NK-92 (cell line): Measurements from ENCODE around the gene MSL1.

Experiments
- DNase-seq: peaks from one replicate; lab custom pipeline; 2025; ENCODE audit not compliant: unreplicated experiment; lab: John Stamatoyannopoulos, UW

Gene MSL1

GRCh38 chr17:40173778-40174135 is 52.0 kb downstream of the MSL1 start:
- DNase-seq: no peak

GRCh38 chr17:40174514-40174913 is 52.7 kb downstream of the MSL1 start:
- no peak for DNase-seq

- no peak for DNase-seq
These were observed 54.4 kb downstream of the MSL1 start for GRCh38 chr17:40175928-40176753.

- DNase-seq: no peak
These were observed 55.0 kb downstream of the MSL1 start for GRCh38 chr17:40176754-40177110.

- no peak for DNase-seq
These were observed 55.6 kb downstream of the MSL1 start, which contains the start of gene RAPGEFL1 for GRCh38 chr17:40177275-40177874. RAPGEFL1 (plus strand) TSS chr17:40177470; CDS start chr17:40177862, 392 bp downstream.

- no peak for DNase-seq
These were observed 56.3 kb downstream of the MSL1 start for GRCh38 chr17:40178021-40178601.

- DNase-seq: no peak
These were observed 56.9 kb downstream of the MSL1 start for GRCh38 chr17:40178660-40179059.

- no peak for DNase-seq
These were observed 58.3 kb downstream of the MSL1 start for GRCh38 chr17:40179923-40180659.

- DNase-seq: no peak
These were observed 58.9 kb downstream of the MSL1 start for GRCh38 chr17:40180694-40181093.

GRCh38 chr17:40181205-40181604 is 59.4 kb downstream of the MSL1 start:
- no peak for DNase-seq

- DNase-seq: no peak
These were observed 60.8 kb downstream of the MSL1 start for GRCh38 chr17:40182606-40183005.
